Small intestine (tissue), 7 donors: ENCODE measurements around the gene MRGPRX2. TPM values are rescaled to one million over a fixed set of nuclear protein-coding genes. Genes with fewer than 3 reads are reported as not detected.

ENCODE experiments used
- DNase-seq, 2 donors: peaks; one replicate each; pipeline versions ENCODE4 v3.0.0 to v3.0.0-alpha.2; 2013
- FAIRE-seq: peaks from 2 replicates; lab custom pipeline; 2012; peaks lifted over from hg19 to GRCh38; lab: Jason Lieb, UNC
- H3K27ac ChIP-seq, 3 donors: one replicate each; pipeline ENCODE4 v1.5.1; 2013; ENCODE audit warnings: low read length in 2 of 3, mild to moderate bottlenecking in 2 of 3, control low read depth in 1 of 3, inconsistent platforms in 1 of 3, low read depth in 1 of 3, moderate library complexity in 1 of 3
- H3K27me3 ChIP-seq, 3 donors: one replicate each; pipeline ENCODE4 v1.6.1; 2013; ENCODE audit warnings: low read length in 3 of 3, inconsistent platforms in 1 of 3; ENCODE audit not compliant: control insufficient read depth in 3 of 3, insufficient read depth in 3 of 3
- H3K36me3 ChIP-seq, 3 donors: one replicate each; pipeline ENCODE4 v1.6.1; 2013; ENCODE audit warnings: low read length in 3 of 3, inconsistent platforms in 1 of 3, low read depth in 1 of 3, mild to moderate bottlenecking in 1 of 3, moderate library complexity in 1 of 3; ENCODE audit not compliant: control insufficient read depth in 3 of 3, insufficient read depth in 2 of 3
- H3K4me1 ChIP-seq, 3 donors: one replicate each; pipeline ENCODE4 v1.6.1; 2013; ENCODE audit warnings: low read length in 2 of 3, inconsistent platforms in 1 of 3, low read depth in 1 of 3, mild to moderate bottlenecking in 1 of 3, moderate library complexity in 1 of 3; ENCODE audit not compliant: control insufficient read depth in 3 of 3, insufficient read depth in 2 of 3
- H3K4me3 ChIP-seq, 3 donors: one replicate each; pipeline ENCODE4 v1.5.1; 2013; ENCODE audit warnings: low read length in 3 of 3, control low read depth in 1 of 3, inconsistent platforms in 1 of 3, low read depth in 1 of 3, mild to moderate bottlenecking in 1 of 3, moderate library complexity in 1 of 3
- H3K9me3 ChIP-seq, 2 donors: one replicate each; pipeline ENCODE4 v1.6.1; 2013; ENCODE audit warnings: low read depth in 1 of 2, low read length in 1 of 2; ENCODE audit not compliant: control insufficient read depth in 2 of 2, insufficient read depth in 1 of 2
- WGBS, 3 donors: extraction: QIAGEN DNeasy Blood & Tissue Kit; methylation state at CpG; one replicate each; pipeline ENCODE4 v1.1.7; 2013; 5-methylcytosine and 5-hydroxymethylcytosine counted together
- polyA plus RNA-seq, 4 donors: library from polyadenylated mRNA; stranded (reverse) in 3 of 4; unstranded in 1 of 4; fragments of 200-250 nt in 3 of 4; fragments of 120-200 nt in 1 of 4; gene quantifications; one replicate each; pipeline versions ENCODE4 v1.2.1 to v1.2.3, GENCODE V29; 2013
- donor health status: healthy with polysubstance abuse.
- donor health status: control.
- donor health status: control.
- donor health status: Bipolar disorder and iron deficiency.
- donor health status: healthy.

MRGPRX2 gene
- polyA plus RNA-seq, 4 donors, result 0.01 TPM; not detected in 3

DNA sequence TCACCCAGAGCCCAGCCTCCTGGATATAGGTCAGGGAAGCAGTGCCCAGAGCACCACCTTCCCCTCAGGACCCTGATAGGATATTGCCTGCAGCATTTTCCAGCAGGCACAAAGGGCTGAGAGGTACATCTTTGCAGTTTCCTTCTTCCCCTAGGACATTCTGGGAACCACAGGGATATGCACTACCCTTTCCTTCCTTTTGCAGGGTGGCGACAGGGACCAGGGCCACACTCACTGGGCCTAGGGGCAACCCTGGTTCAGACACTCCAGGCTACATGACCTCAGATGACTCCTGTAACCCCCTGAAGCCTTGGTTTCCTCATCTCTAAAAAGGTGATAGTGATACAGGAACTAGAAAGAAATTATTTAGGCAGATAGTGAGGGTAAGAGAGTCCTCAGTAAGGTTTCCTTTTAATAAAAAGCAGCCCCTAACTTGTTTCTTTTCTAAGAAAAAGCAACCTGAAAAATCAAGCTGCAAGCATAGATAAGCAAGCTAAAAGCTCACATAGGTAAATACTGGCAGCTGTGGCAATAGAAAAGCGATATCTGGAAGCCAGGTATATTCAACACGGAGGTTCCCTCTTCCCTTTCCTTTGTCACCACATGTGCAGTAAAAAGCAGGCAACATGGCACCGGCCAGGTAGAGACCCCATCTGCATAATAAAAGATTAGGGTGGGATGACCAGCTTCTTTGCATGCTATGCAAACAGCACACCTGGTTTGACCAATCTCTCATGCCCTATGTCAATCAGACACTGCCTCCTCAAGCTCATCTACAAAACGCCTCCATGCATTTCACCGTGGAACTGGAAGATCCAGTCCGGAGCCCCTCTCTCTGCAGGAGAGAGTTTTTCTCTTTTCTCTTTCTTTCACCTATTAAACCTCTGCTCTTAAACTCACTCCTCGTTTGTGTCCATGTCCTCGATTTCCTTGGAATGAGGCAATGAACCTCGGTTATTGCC lies 13.2 kb upstream of the MRGPRX2 start:
- H3K4me1 ChIP-seq, result peaks cover 0 to 7% (median 0%) of the 10 kb centered on the region in 3 donors
- 53 to 56% (median 54%) methylated on average over 10 of the region's 10 CpGs for WGBS, 3 donors
- DNase-seq, result no peak
- no peak overlapping the region for H3K4me3 ChIP-seq
- no peaks in the 10 kb centered on the region for H3K36me3 ChIP-seq
- H3K9me3 ChIP-seq, result peaks cover 0 to 7% of the 10 kb centered on the region in 2 donors
- no peaks in the 10 kb centered on the region for H3K27me3 ChIP-seq
- H3K27ac ChIP-seq, result peak overlapping the region in 1 of 3 donors; percentile 21
- FAIRE-seq, result no peak

DNA sequence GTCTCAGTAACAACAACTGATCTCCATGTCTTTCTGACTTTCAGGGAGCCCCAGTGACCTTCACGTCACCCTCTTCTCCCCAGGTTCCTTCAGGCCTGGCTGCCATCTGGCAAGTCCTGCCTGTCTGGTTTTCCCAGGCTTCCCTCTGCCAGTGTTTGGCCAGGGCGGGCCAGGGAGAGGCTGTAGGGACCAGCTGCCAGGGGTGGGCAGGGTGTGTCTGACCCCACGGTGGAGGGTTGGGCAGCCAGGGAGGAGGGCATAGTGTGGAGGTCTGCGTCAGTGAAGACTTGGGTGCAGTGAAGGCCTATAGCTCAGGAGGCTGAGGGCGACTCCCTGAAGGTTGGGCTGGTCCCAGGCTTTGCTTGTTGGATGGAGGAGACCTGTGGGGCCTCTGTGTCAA lies 11.9 kb upstream of the MRGPRX2 start:
- WGBS, 3 donors, result 21 to 68% (median 44%) methylated on average over 5 of the region's 5 CpGs
- H3K27ac ChIP-seq, result no peak overlapping the region
- H3K9me3 ChIP-seq, result peaks cover 0 to 7% of the 10 kb centered on the region in 2 donors
- H3K36me3 ChIP-seq, result no peaks in the 10 kb centered on the region
- H3K4me3 ChIP-seq, result no peak overlapping the region
- H3K27me3 ChIP-seq, result no peaks in the 10 kb centered on the region
- FAIRE-seq (no peak), DNase-seq (peak; percentile 52 to 80)
- H3K4me1 ChIP-seq, result peaks cover 0 to 7% (median 0%) of the 10 kb centered on the region in 3 donors

DNA sequence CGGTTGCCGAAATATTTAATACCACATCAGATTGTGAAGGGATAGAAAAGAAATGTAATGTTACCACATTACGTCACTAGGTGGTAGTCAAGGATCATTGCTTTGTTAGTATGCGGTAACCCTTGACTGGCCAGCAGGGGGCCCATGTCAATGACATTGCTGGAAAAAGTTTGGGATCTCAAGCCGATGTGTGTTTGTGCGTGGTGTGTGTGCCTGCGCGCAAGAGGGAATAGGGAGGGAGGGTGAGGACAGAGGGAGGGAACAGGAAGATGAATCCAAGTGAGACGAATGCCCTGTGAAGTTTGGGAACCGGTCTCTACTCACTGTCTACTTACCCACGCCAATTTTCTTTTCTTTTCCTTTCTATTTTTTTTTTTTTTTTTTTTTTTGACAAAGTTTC lies 10.7 kb upstream of the MRGPRX2 start:
- no peak overlapping the region for H3K27ac ChIP-seq
- no peaks in the 10 kb centered on the region for H3K36me3 ChIP-seq
- peaks cover 0 to 7% of the 10 kb centered on the region in 2 donors for H3K9me3 ChIP-seq
- DNase-seq, result peak; percentile 85
- H3K27me3 ChIP-seq, result no peaks in the 10 kb centered on the region
- WGBS, 3 donors, result 4 to 5% (median 5%) methylated on average over 9 to 11 of the region's 11 CpGs
- H3K4me3 ChIP-seq, result no peak overlapping the region
- FAIRE-seq, result no peak
- peaks cover 0 to 7% (median 0%) of the 10 kb centered on the region in 3 donors for H3K4me1 ChIP-seq

DNA sequence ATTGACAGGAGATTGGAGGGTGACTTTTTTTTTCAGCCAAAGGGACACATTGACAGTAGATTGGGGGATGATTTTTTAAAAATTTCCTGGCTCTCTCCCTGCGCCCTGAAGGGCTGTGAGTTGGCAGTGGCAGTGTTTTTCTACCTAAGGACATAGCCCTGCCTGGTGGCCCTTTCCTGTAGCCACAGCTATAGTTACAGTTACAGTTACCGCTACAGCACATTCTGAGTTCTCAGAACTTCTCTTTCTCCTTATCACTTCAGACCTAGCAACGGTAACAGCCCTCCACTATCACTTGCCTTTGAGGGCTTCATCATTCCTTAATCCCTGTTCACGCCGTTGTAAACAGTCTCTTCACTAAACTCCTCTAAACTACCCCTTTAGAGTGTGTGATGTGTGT lies 684 bp downstream of the MRGPRX2 start:
- FAIRE-seq, result no peak
- Histone ChIP-seq H3K27ac (no peak overlapping the region), H3K4me3 (no peak overlapping the region), H3K36me3 (no peaks in the 10 kb centered on the region), H3K9me3 (no peaks in the 10 kb centered on the region), H3K4me1 (no peaks in the 10 kb centered on the region), H3K27me3 (peaks cover 0 to 4% (median 3%) of the 10 kb centered on the region in 3 donors)
- no peak for DNase-seq
- WGBS, 3 donors, result 36 to 46% (median 45%) methylated on average over 5 of the region's 5 CpGs

DNA sequence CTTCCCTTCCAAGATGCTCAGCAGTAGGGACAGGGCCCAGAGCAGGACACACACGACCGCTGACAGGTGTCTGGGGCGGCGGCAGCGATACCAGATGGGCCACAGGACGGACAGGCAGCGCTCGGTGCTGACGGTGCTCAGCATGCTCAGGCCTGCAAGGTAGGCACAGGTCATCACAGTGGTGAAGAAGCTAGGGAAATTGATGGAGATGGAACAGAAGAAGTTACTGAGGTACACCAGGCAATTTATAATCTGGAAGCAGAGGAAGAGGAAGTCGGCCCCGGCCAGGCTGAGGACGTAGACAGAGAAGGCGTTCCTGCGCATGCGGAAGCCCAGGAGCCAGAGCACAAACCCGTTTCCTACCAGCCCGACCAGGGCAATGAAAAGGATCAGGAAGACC lies 4.6 kb downstream of the MRGPRX2 start:
- WGBS, 3 donors, result 87 to 88% (median 88%) methylated on average over 17 of the region's 17 CpGs

DNA sequence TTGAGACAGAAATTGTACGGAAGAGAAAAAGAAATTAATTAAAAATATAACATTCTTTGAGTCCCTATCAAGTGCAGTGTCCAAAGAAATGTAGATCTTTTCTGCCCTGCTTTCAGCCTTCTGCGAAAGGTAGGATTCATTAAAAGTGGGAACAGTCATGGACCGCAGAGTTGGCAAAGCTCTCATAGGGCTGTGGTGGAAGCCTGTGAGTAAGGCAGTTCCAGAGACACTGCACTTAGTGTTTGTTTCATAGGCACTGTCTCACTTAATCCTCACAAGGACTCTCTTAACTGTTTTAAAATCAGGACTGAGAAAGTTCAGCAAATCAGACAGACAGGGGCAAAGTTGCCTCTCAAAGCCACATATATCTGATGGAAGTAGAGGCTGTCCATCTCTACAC lies 5.5 kb downstream of the MRGPRX2 start:
- FAIRE-seq, result no peak

More for the DNA sequence above, 4.6 kb downstream of the MRGPRX2 start:
- Histone ChIP-seq H3K4me1 (no peaks in the 10 kb centered on the region), H3K27me3 (peaks cover 0 to 4% (median 3%) of the 10 kb centered on the region in 3 donors), H3K9me3 (no peaks in the 10 kb centered on the region), H3K27ac (no peak overlapping the region), H3K4me3 (no peak overlapping the region), H3K36me3 (no peaks in the 10 kb centered on the region)
- FAIRE-seq (no peak), DNase-seq (no peak)

DNA sequence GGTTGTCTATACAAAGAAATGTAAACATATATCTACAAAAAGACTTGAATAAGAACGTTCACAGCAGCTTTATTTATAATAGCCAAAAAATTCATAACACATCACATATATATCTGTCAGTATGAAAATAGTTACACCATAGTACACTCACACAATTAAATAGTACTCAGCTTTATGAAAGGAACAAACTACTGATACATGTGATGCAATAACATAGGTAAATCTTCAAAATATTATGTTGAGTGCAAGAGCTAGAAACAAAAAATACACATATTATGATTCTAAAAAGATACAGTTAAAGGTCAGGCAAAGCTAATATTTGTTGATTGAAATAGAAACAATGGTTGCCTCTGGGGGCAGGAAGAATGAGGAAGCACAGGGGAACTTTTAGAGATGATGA lies 6.6 kb downstream of the MRGPRX2 start:
- Histone ChIP-seq H3K27me3 (no peaks in the 10 kb centered on the region), H3K27ac (no peak overlapping the region), H3K4me1 (no peaks in the 10 kb centered on the region), H3K9me3 (no peaks in the 10 kb centered on the region), H3K4me3 (no peak overlapping the region), H3K36me3 (no peaks in the 10 kb centered on the region)
- 40 to 65% (median 44%) methylated on average over 1 of the region's 1 CpG for WGBS, 3 donors
- no peak for FAIRE-seq
- no peak for DNase-seq

More for the DNA sequence above, 5.5 kb downstream of the MRGPRX2 start:
- Histone ChIP-seq H3K9me3 (no peaks in the 10 kb centered on the region), H3K27me3 (peaks cover 0 to 3% (median 0%) of the 10 kb centered on the region in 3 donors), H3K4me3 (no peak overlapping the region), H3K4me1 (no peaks in the 10 kb centered on the region), H3K27ac (no peak overlapping the region), H3K36me3 (no peaks in the 10 kb centered on the region)
- 93 to 94% (median 94%) methylated on average over 3 of the region's 3 CpGs for WGBS, 3 donors
- DNase-seq, result no peak

DNA sequence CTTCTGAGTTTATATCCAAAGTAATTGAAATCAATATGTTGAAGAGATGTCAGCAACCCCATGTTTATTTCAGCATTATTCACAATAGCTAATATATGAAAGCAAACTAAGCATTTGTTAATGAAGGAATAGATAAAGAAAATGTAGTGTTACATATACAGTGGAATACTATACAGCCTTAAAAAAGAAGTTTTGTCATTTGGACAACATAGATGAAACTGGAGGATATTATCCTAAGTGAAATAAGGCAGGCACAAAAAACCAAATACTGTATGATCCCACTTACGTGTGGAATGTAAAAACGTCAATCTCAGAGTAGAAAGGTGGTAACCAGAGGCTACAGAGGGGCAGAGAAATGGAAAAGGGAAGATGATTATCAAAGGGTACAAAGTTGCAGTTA lies 10.2 kb downstream of the MRGPRX2 start:
- 57 to 93% (median 66%) methylated on average over 2 of the region's 2 CpGs for WGBS, 3 donors

More for the DNA sequence above, 10.2 kb downstream of the MRGPRX2 start:
- no peaks in the 10 kb centered on the region for H3K27me3 ChIP-seq
- H3K36me3 ChIP-seq, result no peaks in the 10 kb centered on the region
- DNase-seq, result no peak
- no peak overlapping the region for H3K27ac ChIP-seq
- no peaks in the 10 kb centered on the region for H3K4me1 ChIP-seq
- FAIRE-seq, result no peak
- no peaks in the 10 kb centered on the region for H3K9me3 ChIP-seq
- H3K4me3 ChIP-seq, result no peak overlapping the region
